ENCODE measurements around the gene NME5.

The NME5 gene

GRCh38 chr5:138129347-138129746 is 9.9 kb downstream of the NME5 start:
- DNase-seq: no peak

GRCh38 chr5:138128334-138128733 is 10.9 kb downstream of the NME5 start:
- DNase-seq: no peak

DNA sequence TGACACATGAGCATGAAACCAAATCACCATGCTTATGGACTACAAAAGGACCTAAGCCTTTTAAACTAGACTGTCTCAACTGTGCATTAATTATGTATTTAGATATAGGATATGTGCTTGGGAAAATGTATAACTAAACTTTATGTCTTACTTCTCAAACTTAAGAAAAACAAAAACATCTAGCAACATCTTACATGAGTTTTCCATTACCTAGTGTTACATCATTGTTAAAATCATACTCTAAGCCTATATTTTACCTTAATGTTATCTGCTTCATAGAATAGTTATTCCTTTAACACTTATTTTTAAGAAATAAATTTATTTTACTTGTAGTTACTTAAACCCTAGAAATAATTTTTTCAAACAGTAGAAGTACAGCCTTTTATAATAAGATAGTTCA is 24.0 kb downstream of the NME5 start:
- no peak for DNase-seq

GRCh38 chr5:138111937-138112336 is 27.3 kb downstream of the NME5 start:
- DNase-seq: no peak

GRCh38 chr5:138111181-138111580 is 28.0 kb downstream of the NME5 start:
- DNase-seq: no peak

GRCh38 chr5:138110266-138110963 is 28.8 kb downstream of the NME5 start:
- no peak for DNase-seq

GRCh38 chr5:138109463-138110265 is 29.6 kb downstream of the NME5 start:
- no peak for DNase-seq

GRCh38 chr5:138107213-138107612 is 32.0 kb downstream of the NME5 start:
- DNase-seq: no peak

GRCh38 chr5:138105709-138106108 is 33.5 kb downstream of the NME5 start:
- no peak for DNase-seq

DNA sequence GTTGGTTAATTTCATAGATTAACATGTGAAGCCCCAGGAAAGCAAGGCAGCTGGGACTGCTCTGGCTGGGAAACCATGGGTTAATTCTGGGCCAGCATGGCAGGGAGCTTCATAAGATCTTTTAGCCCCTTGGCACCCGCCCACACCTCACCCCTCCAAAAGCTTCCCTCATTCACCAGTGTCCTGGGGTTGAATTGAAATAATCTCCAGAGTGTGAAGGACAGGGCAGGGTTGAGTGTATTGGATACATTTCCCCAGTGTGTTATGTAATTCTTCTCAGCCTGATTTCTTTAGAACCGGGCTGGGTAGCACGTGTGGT is 36.0 kb downstream of the NME5 start:
- no peak for DNase-seq

DNA sequence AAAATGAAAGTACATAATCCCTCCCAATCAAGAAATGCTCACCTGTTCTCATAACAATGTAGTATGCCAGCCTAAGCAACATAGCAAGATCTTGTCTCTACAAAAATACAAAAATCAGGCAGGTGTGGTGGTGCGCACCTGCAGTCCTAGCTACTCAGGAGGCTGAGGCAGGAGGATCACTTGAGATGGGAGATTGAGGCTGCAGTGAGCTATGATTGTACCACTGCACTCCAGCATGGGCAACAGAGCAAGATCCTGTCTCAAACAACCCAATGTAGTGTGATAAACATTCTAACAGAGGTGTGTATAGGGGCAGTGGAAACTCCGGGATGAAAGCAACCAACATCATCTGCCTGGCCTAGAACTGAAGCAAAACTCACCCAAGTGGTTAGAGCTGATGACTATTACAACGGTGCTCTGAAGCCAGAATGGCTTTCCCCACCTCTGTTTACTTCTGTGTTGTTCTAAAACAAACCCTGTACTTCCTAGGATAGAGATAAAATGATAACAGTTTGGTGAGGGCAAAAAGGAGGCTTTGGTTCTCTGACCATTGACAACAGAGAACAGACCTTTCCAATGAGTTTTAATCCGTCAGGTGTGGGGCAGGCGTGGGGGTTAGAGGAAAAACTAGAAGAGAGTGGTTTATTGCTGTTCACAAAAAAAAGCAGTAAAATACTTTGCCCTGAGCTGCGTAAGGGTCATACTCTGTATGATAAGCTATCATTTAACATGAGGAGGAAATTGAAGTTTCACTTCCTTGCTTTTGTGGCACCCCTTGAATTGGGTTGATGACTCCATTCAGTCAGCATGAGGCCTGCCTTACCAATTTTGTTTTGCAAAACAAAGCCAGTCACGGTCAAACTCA is 36.5 kb downstream of the NME5 start:
- no peak for DNase-seq

GRCh38 chr5:138096997-138097828 is 42.0 kb downstream of the NME5 start:
- DNase-seq: no peak

DNA sequence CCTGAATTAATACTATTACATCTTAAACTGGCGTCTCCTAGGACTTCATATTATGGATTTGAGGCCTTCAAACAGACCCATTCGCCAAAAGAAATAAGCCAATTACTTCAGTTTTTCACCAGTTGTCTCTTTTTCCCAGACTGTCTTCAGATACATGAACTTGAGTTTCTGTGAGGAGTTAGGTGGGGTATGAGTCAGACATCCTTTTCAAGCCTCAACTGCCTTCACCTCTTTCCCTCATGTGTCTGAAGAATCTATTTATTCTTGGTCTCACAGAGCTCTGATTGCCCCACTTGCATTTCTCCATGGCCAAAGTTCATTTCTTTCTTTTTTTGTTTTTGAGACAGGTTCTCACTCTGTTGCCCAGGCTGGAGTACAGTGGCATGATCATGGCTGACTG is 42.9 kb downstream of the NME5 start:
- no peak for DNase-seq

- DNase-seq: no peak
Observed at GRCh38 chr5:138095100-138095907, 43.9 kb downstream of the NME5 start.

- DNase-seq: no peak
Observed at GRCh38 chr5:138093036-138093435, 46.2 kb downstream of the NME5 start.

DNA sequence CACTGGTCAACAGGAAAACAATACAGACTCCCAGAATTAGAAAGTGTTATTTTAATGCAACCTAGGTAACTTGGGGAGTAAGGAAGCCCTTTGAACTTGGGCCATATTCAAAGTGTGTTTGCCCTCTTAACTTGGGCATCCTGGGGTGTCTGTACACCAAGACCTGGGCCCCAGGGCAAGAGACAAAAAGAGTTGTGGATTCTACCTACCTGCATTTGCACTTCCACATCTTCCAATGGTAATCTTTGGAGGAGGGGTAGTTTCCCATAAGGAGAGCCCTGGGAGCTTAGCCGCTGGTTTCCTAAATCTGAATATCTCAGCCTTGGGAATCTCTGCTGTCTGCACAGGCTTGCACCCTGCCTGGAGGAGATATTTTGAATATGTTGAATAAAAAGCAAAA is 46.9 kb downstream of the NME5 start:
- no peak for DNase-seq

DNA sequence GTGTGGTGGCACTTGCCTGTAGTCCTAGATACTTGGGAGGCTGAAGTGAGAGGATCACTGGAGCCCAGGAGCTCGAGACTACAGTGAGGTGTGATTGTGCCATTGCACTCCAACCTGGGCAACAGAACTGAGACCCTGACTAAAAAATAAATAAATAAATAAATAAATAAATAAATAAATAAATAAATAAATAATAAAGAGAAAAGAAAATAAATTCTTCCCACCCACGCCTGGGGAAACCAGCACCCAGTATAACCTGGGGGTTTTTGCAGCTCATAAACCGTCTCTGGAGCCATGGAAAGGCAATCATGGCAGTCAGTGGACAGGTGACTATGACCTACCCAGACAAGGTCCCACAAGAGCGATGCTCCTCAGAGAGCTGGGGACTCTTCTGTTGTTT is 47.5 kb downstream of the NME5 start:
- DNase-seq: no peak

DNA sequence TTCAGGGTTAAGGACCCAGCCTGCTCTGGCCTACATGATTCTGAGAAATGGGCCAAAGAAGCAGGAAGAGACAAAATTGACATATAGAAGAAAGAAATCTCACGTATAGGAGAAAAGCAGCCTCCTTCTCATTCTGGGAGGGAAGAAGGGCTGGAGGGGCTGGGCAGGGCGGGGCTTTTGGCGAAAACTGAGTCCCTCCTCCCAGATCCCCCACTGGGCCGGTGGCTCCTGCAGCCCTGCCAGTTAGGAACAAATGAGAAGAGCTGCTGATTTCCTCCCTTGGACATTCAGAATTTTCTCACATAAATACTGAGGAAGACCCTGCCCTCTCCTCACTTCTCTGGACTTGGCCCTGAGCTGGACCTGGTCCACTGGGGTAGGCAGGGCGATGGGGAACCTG is 55.5 kb downstream of the NME5 start, which contains the start of gene WNT8A:
Gene WNT8A, plus strand, starts transcription at position 332 of the 400 bp plus-strand sequence. CDS start 95 bp downstream, outside the sequence.
- no peak for DNase-seq

- no peak for DNase-seq
Observed at GRCh38 chr5:138082033-138082432, 57.2 kb downstream of the NME5 start.

DNA sequence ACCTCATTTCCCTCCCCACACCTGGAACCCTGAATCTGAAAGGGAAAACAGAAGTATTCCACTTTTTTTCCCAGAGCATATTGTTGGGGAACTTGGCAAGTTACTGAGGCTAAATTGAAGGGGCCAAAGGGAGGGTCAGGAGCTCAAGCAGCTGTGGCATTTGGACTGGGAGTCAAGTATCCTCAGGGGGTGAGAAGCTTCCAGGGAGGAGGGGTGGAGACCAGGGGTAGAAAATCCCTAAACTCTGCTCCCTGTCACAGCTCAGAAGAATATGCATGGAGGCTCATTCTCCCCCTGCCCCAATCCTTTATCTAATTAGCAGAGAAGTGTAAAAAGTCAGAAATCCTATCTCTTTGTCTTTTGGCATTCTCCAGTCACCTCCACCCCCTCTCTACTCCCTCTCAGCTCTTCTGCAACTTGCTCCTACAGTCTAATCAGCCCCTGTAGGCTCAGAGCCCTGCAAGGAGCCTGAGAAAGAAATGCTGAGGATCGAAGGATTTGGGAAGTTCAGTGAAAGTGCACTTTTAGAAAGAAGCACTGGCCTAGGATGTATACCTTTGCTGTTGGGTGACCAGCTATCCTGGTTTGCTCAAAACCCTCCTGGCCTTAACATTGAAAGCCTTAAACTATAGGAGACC is 61.1 kb downstream of the NME5 start:
- DNase-seq: no peak

- DNase-seq: peak; percentile 43
Observed at GRCh38 chr5:138077064-138077696, 62.0 kb downstream of the NME5 start.

Data from stimulated activated CD4-positive, alpha-beta T cell treated with anti-CD3 and anti-CD28 coated beads, Interleukin-4, amount 100 ng/mL, for 1 hour (primary cell).